Dendritic cell treated with granulocyte-macrophage colony-stimulating factor and Interleukin-4, amounts not matched to agents 40 ng/mL and 50 ng/mL, for 4 days (primary cell): ENCODE results near the gene TPRG1.
"Not testable (repeated sequence)": the region's sequence is repeated elsewhere in the genome, so short reads cannot be mapped to it uniquely, and the experiment has no call there.

ENCODE experiments used
- H3K27ac Mint-ChIP-seq: one replicate; pipeline ENCODE4 v1.8.0; 2022; ENCODE audit warnings: mild to moderate bottlenecking, mixed read lengths
- H3K27me3 Mint-ChIP-seq: one replicate; pipeline ENCODE4 v1.8.0; 2022; ENCODE audit warnings: mild to moderate bottlenecking, mixed read lengths
- H3K36me3 Mint-ChIP-seq: one replicate; pipeline ENCODE4 v1.8.0; 2022; ENCODE audit warnings: low read depth, mixed read lengths
- H3K4me1 Mint-ChIP-seq: one replicate; pipeline ENCODE4 v1.8.0; 2022; ENCODE audit warnings: low read depth, mixed read lengths
- H3K4me3 Mint-ChIP-seq: one replicate; pipeline ENCODE4 v1.8.0; 2022; ENCODE audit warnings: mild to moderate bottlenecking, moderate library complexity, mixed read lengths
- H3K9me3 Mint-ChIP-seq: one replicate; pipeline ENCODE4 v1.8.0; 2022; ENCODE audit warnings: mixed read lengths
- intact Hi-C: fragments of 100-400 bp; cut with micrococcal nuclease; formaldehyde crosslinking; loops from one replicate; pipeline ENCODE4 v1.15.0; 2022

The TPRG1 gene

GRCh38 chr3:189308608-189309007 lies 136.8 kb downstream of the TPRG1 start:
- H3K4me3 Mint-ChIP-seq, result no peak overlapping the region
- H3K4me1 Mint-ChIP-seq, result no peaks in the 10 kb centered on the region
- intact Hi-C loops, result no loop called here
- no peak overlapping the region for H3K27ac Mint-ChIP-seq
- no peaks in the 10 kb centered on the region for H3K9me3 Mint-ChIP-seq
- no peaks in the 10 kb centered on the region for H3K36me3 Mint-ChIP-seq
- H3K27me3 Mint-ChIP-seq, result no peaks in the 10 kb centered on the region

- H3K36me3 Mint-ChIP-seq, result no peaks in the 10 kb centered on the region
- intact Hi-C loops, result no loop called here
- H3K27me3 Mint-ChIP-seq, result no peaks in the 10 kb centered on the region
- H3K4me3 Mint-ChIP-seq, result no peak overlapping the region
- no peaks in the 10 kb centered on the region for H3K9me3 Mint-ChIP-seq
- H3K27ac Mint-ChIP-seq, result no peak overlapping the region
- no peaks in the 10 kb centered on the region for H3K4me1 Mint-ChIP-seq
Measured at GRCh38 chr3:189309400-189309975, 137.7 kb downstream of the TPRG1 start.

- Mint-ChIP-seq H3K27ac (no peak overlapping the region), H3K4me3 (no peak overlapping the region), H3K9me3 (no peaks in the 10 kb centered on the region), H3K36me3 (no peaks in the 10 kb centered on the region), H3K27me3 (no peaks in the 10 kb centered on the region), H3K4me1 (no peaks in the 10 kb centered on the region)
- intact Hi-C loops, result no loop called here
Measured at GRCh38 chr3:189311521-189311920, 139.8 kb downstream of the TPRG1 start.

- H3K27ac Mint-ChIP-seq, result no peak overlapping the region
- no peak overlapping the region for H3K4me3 Mint-ChIP-seq
- no peaks in the 10 kb centered on the region for H3K27me3 Mint-ChIP-seq
- no peaks in the 10 kb centered on the region for H3K9me3 Mint-ChIP-seq
- no peaks in the 10 kb centered on the region for H3K36me3 Mint-ChIP-seq
- H3K4me1 Mint-ChIP-seq, result no peaks in the 10 kb centered on the region
- intact Hi-C loops, result no loop called here
Measured at GRCh38 chr3:189312866-189313265, 141.1 kb downstream of the TPRG1 start.

GRCh38 chr3:189316296-189317019 lies 144.7 kb downstream of the TPRG1 start:
- Mint-ChIP-seq H3K27ac (no peak overlapping the region), H3K27me3 (no peaks in the 10 kb centered on the region), H3K4me1 (no peaks in the 10 kb centered on the region), H3K36me3 (no peaks in the 10 kb centered on the region), H3K9me3 (no peaks in the 10 kb centered on the region), H3K4me3 (no peak overlapping the region)
- intact Hi-C loops, result no loop called here

- Mint-ChIP-seq H3K27me3 (no peaks in the 10 kb centered on the region), H3K4me1 (no peaks in the 10 kb centered on the region), H3K9me3 (no peaks in the 10 kb centered on the region), H3K4me3 (no peak overlapping the region), H3K36me3 (no peaks in the 10 kb centered on the region), H3K27ac (no peak overlapping the region)
- intact Hi-C loops, result no loop called here
Measured at GRCh38 chr3:189317911-189318310, 146.1 kb downstream of the TPRG1 start.

- no peak overlapping the region for H3K27ac Mint-ChIP-seq
- intact Hi-C loops, result loop anchor here (5.0 kb wide), 1 partner anchor 122 kb away; no protein-coding TSS in a partner anchor
- H3K4me1 Mint-ChIP-seq, result no peaks in the 10 kb centered on the region
- no peaks in the 10 kb centered on the region for H3K27me3 Mint-ChIP-seq
- no peaks in the 10 kb centered on the region for H3K36me3 Mint-ChIP-seq
- H3K4me3 Mint-ChIP-seq, result no peak overlapping the region
- H3K9me3 Mint-ChIP-seq, result no peaks in the 10 kb centered on the region
Measured at GRCh38 chr3:189320511-189320910, 148.7 kb downstream of the TPRG1 start.

- Mint-ChIP-seq H3K27me3 (no peaks in the 10 kb centered on the region), H3K9me3 (no peaks in the 10 kb centered on the region), H3K27ac (no peak overlapping the region), H3K4me3 (no peak overlapping the region), H3K36me3 (no peaks in the 10 kb centered on the region), H3K4me1 (no peaks in the 10 kb centered on the region)
- intact Hi-C loops, result loop anchor here (5.0 kb wide), 1 partner anchor 120 kb away; no protein-coding TSS in a partner anchor
Measured at GRCh38 chr3:189322339-189322738, 150.6 kb downstream of the TPRG1 start.

- Mint-ChIP-seq H3K27me3 (no peaks in the 10 kb centered on the region), H3K4me3 (no peak overlapping the region), H3K27ac (no peak overlapping the region), H3K36me3 (no peaks in the 10 kb centered on the region), H3K4me1 (no peaks in the 10 kb centered on the region), H3K9me3 (no peaks in the 10 kb centered on the region)
- intact Hi-C loops, result loop anchor here (5.0 kb wide), 1 partner anchor 118 kb away; no protein-coding TSS in a partner anchor
Measured at GRCh38 chr3:189324538-189325138, 152.9 kb downstream of the TPRG1 start.

GRCh38 chr3:189325454-189325853 lies 153.7 kb downstream of the TPRG1 start:
- H3K27ac Mint-ChIP-seq, result no peak overlapping the region
- no peaks in the 10 kb centered on the region for H3K36me3 Mint-ChIP-seq
- H3K27me3 Mint-ChIP-seq, result no peaks in the 10 kb centered on the region
- H3K9me3 Mint-ChIP-seq, result no peaks in the 10 kb centered on the region
- H3K4me3 Mint-ChIP-seq, result no peak overlapping the region
- intact Hi-C loops, result no loop called here
- H3K4me1 Mint-ChIP-seq, result no peaks in the 10 kb centered on the region

- H3K9me3 Mint-ChIP-seq, H3K4me3 Mint-ChIP-seq, H3K27me3 Mint-ChIP-seq, H3K36me3 Mint-ChIP-seq, H3K27ac Mint-ChIP-seq, intact Hi-C loops, H3K4me1 Mint-ChIP-seq: not testable (repeated sequence)
Measured at GRCh38 chr3:189329630-189330029, 157.9 kb downstream of the TPRG1 start.

- H3K27me3 Mint-ChIP-seq, result no peaks in the 10 kb centered on the region
- H3K4me3 Mint-ChIP-seq, result no peak overlapping the region
- H3K9me3 Mint-ChIP-seq, result no peaks in the 10 kb centered on the region
- intact Hi-C loops, result no loop called here
- no peak overlapping the region for H3K27ac Mint-ChIP-seq
- no peaks in the 10 kb centered on the region for H3K4me1 Mint-ChIP-seq
- H3K36me3 Mint-ChIP-seq, result no peaks in the 10 kb centered on the region
Measured at GRCh38 chr3:189330066-189330465, 158.3 kb downstream of the TPRG1 start.

- Mint-ChIP-seq H3K36me3 (no peaks in the 10 kb centered on the region), H3K27me3 (no peaks in the 10 kb centered on the region), H3K4me1 (no peaks in the 10 kb centered on the region), H3K9me3 (no peaks in the 10 kb centered on the region), H3K4me3 (no peak overlapping the region), H3K27ac (no peak overlapping the region)
- intact Hi-C loops, result no loop called here
Measured at GRCh38 chr3:189331002-189331418, 159.2 kb downstream of the TPRG1 start.

GRCh38 chr3:189334064-189334920 lies 162.5 kb downstream of the TPRG1 start:
- H3K27ac Mint-ChIP-seq, result no peak overlapping the region
- H3K4me3 Mint-ChIP-seq, result no peak overlapping the region
- peaks cover 6% of the 10 kb centered on the region for H3K9me3 Mint-ChIP-seq
- H3K4me1 Mint-ChIP-seq, result no peaks in the 10 kb centered on the region
- intact Hi-C loops, result no loop called here
- H3K36me3 Mint-ChIP-seq, result no peaks in the 10 kb centered on the region
- H3K27me3 Mint-ChIP-seq, result no peaks in the 10 kb centered on the region
